IMR-90 (cell line): Measurements from ENCODE around the gene ARHGAP10.
"Not testable (repeated sequence)": the region's sequence is repeated elsewhere in the genome, so short reads cannot be mapped to it uniquely, and the experiment has no call there.

Experiments
- CTCF ChIP-seq: conservative IDR thresholded peaks from 2 replicates; pipeline ENCODE4 v1.5.1; 2012; ENCODE audit warnings: mild to moderate bottlenecking, low read depth, low read length, improper control_type of control experiment
- POLR2A ChIP-seq: IDR thresholded peaks from 2 replicates; pipeline ENCODE4 v1.6.1; 2012; ENCODE audit warnings: mild to moderate bottlenecking, low read depth, low read length
- RFX5 ChIP-seq: IDR thresholded peaks from 2 replicates; pipeline ENCODE4 v1.8.0; 2012; ENCODE audit warnings: low read depth, mild to moderate bottlenecking, low read length, moderate library complexity
- SMC3 ChIP-seq: fragments of 150-350 bp; IDR thresholded peaks from 2 replicates; pipeline ENCODE4 v1.6.1; 2016; ENCODE audit warnings: low read depth, mild to moderate bottlenecking, antibody characterized with exemption, low read length, moderate library complexity
- USF2 ChIP-seq: fragments of 150-350 bp; IDR thresholded peaks from 2 replicates; pipeline ENCODE4 v1.6.1; 2017; ENCODE audit warnings: mild to moderate bottlenecking, antibody characterized with exemption, low read length, low read depth

- not testable (repeated sequence) for TF ChIP-seq CTCF, RFX5, SMC3, USF2, POLR2A
Measured at GRCh38 chr4:147912106-147912505, 180.2 kb downstream of the ARHGAP10 start.
